Heart right ventricle (tissue), 16 donors: ENCODE data around the gene NOA1. TPM values are rescaled to one million over a fixed set of nuclear protein-coding genes. Genes with fewer than 3 reads are reported as not detected.

ENCODE experiments used
- ATAC-seq, 8 donors: fragments of 200-7000 bp; cut with Tn5 transposase; one replicate each; pipeline ENCODE4 v1.9.1; 2020; ENCODE audit warnings: mild to moderate bottlenecking in 8 of 8, moderate library complexity in 8 of 8, moderate number of reproducible peaks in 1 of 8
- DNase-seq, 2 donors: peaks; one replicate each; pipeline ENCODE4 v3.0.0-alpha.2; 2020
- H3K27ac ChIP-seq, 10 donors: fragments of 200-600 bp; sonication (generic) in 2 of 10; one replicate each; pipeline versions ENCODE4 v1.5.0 to v1.8.0; 2020 to 2022; ENCODE audit warnings: mild to moderate bottlenecking in 3 of 10
- H3K27me3 ChIP-seq, 7 donors: fragments of 200-600 bp; one replicate each; pipeline ENCODE4 v1.8.0; 2021 to 2022; ENCODE audit warnings: mild to moderate bottlenecking in 2 of 7
- H3K36me3 ChIP-seq, 9 donors: fragments of 200-600 bp; sonication (generic) in 1 of 9; one replicate each; pipeline versions ENCODE4 v1.5.0 to v1.8.0; 2020 to 2022; ENCODE audit warnings: mild to moderate bottlenecking in 2 of 9
- H3K4me1 ChIP-seq, 9 donors: fragments of 200-600 bp; sonication (generic) in 1 of 9; one replicate each; pipeline versions ENCODE4 v1.5.0 to v1.8.0; 2020 to 2022; ENCODE audit warnings: mild to moderate bottlenecking in 4 of 9
- H3K4me3 ChIP-seq, 10 donors: fragments of 200-600 bp; sonication (generic) in 2 of 10; one replicate each; pipeline versions ENCODE4 v1.5.0 to v1.8.0; 2020 to 2022; ENCODE audit warnings: mild to moderate bottlenecking in 7 of 10, moderate library complexity in 2 of 10
- H3K9me3 ChIP-seq, 11 donors: fragments of 200-600 bp in 10 of 11; sonication (generic) in 2 of 11; one replicate each; pipeline versions ENCODE4 v1.5.0 to v1.8.0; 2013 to 2022; ENCODE audit warnings: mild to moderate bottlenecking in 2 of 11, control low read depth in 1 of 11, moderate library complexity in 1 of 11
- WGBS, 2 donors: extraction: QIAGEN DNeasy Blood & Tissue Kit; methylation state at CpG; one replicate each; pipeline ENCODE4 v1.1.7; 2013; ENCODE audit warnings: inconsistent platforms in 1 of 2; 5-methylcytosine and 5-hydroxymethylcytosine counted together
- intact Hi-C, 10 donors: fragments of 100-400 bp; cut with DNase I; formaldehyde crosslinking; loops; one replicate each; pipeline versions ENCODE4 v1.11.1 to v1.14.2; 2022
- polyA plus RNA-seq, 2 donors: library from polyadenylated mRNA; stranded (reverse); fragments of 200-250 nt; gene quantifications; one replicate each; pipeline ENCODE4 v1.2.3, GENCODE V29; 2013
- total RNA-seq, 10 donors: library from RNA; stranded (reverse); fragmentation: NEBNext Ultra II Directional in 3 of 10; extraction: Animal tissue kit (Norgen Biotek cat#: 25700) in 3 of 10; gene quantifications; one replicate each; pipeline versions ENCODE4 v1.2.1 to v1.2.4, GENCODE V29; 2021 to 2023
- TF ChIP-seq, protein P1 (sequence below), 9 donors: fragments of 200-600 bp; sonication (generic) in 2 of 9; IDR thresholded peaks; one replicate each; pipeline versions ENCODE4 v1.5.0 to v1.8.0; 2021 to 2022; ENCODE audit warnings: antibody characterized with exemption in 9 of 9, mild to moderate bottlenecking in 5 of 9, moderate library complexity in 1 of 9
- donor health status: Arrhythmogenic right ventricular cardiomyopathy.
- donor health status: ischemic (EF 13 %, LVEDD 7.1; RV severe dilation, severe dysfunction).
- donor health status: healthy with polysubstance abuse.
- donor health status: DM: no; HTN: yes; CAD: no.
- donor health status: DM: no; HTN: no; CAD: no.
- donor health status: ischemic (EF 25% LVEDD 6.9; RV normal size, moderate dysfunction).
- donor health status: ischemic (EF 25% LVEDD 5.7; RV mildly dilated, moderate dysfunction).
- donor health status: healthy.
- donor health status: DM: yes; HTN: yes; CAD: no.
- donor health status: Ischemic cardiomyopathy.
- donor health status: ischemic (EF 35%, LVEDD 5.7; RV mildly dilated, moderate dysfunction).
- donor health status: nonischemic (EF 11% LVEDD 7.7; RV severe dilation, severe dysfunction).
- donor health status: DM: yes; HTN: yes; CAD: no.
- donor health status: PGD.
- donor health status: ischemic (EF 29% LVEDD 5.4; RV normal size, mild dysfunction).
- donor health status: nonischemic (EF 23%, LVEDD 6.1; RV moderate dilation, normal function).

Gene NOA1
- total and polyA plus RNA-seq, 12 donors: 3.6 to 14.7 (median 12.4) TPM

- H3K9me3 ChIP-seq: peaks cover 0 to 4% (median 0%) of the 10 kb centered on the region in 11 donors
- H3K27me3 ChIP-seq: no peaks in the 10 kb centered on the region
- DNase-seq: peak; percentile 94 to 96
- H3K4me1 ChIP-seq: peaks cover 0 to 70% (median 62%) of the 10 kb centered on the region in 9 donors
- 1% methylated on average over 37 of the region's 37 CpGs for whole genome bisulfite sequencing, 2 donors
- ATAC-seq: peak; percentile 77 to 96 (median 91)
- intact Hi-C loops: loop anchor here in 5 of 10 donors (5.0 to 10.0 kb wide), 5 partner anchors 67 to 542 kb away; partner anchors contain the start of genes REST (in 4 of the 5), IGFBP7 (in 2 of the 5), PAICS (in 1 of the 5) and PPAT (in 1 of the 5)
- TF ChIP-seq, protein P1, sequence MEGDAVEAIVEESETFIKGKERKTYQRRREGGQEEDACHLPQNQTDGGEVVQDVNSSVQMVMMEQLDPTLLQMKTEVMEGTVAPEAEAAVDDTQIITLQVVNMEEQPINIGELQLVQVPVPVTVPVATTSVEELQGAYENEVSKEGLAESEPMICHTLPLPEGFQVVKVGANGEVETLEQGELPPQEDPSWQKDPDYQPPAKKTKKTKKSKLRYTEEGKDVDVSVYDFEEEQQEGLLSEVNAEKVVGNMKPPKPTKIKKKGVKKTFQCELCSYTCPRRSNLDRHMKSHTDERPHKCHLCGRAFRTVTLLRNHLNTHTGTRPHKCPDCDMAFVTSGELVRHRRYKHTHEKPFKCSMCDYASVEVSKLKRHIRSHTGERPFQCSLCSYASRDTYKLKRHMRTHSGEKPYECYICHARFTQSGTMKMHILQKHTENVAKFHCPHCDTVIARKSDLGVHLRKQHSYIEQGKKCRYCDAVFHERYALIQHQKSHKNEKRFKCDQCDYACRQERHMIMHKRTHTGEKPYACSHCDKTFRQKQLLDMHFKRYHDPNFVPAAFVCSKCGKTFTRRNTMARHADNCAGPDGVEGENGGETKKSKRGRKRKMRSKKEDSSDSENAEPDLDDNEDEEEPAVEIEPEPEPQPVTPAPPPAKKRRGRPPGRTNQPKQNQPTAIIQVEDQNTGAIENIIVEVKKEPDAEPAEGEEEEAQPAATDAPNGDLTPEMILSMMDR (IDR thresholded peaks at IDR 0.05): no peak
- peak within 1 kb of the TSS; percentile 68 to 94 (median 89) for H3K27ac ChIP-seq
- H3K36me3 ChIP-seq: peaks cover 0 to 29% (median 2%) of the 10 kb centered on the region in 9 donors
- H3K4me3 ChIP-seq: peak within 1 kb of the TSS; percentile 69 to 98 (median 83)
Measured at GRCh38 chr4:56978750-56979303, 1.4 kb upstream of the NOA1 start, which contains the start of gene POLR2B. TSS of gene POLR2B (plus strand) at chr4:56978896. CDS start at chr4:56978986, 90 bp downstream.

GRCh38 chr4:56976837-56977320 lies 527 bp downstream of the NOA1 start:
- Histone ChIP-seq H3K4me3 (peak overlapping the region; percentile 69 to 98 (median 83)), H3K4me1 (peaks cover 0 to 57% (median 47%) of the 10 kb centered on the region in 9 donors), H3K27ac (peak overlapping the region; percentile 68 to 94 (median 89)), H3K36me3 (peaks cover 0 to 45% (median 22%) of the 10 kb centered on the region in 9 donors), H3K9me3 (peaks cover 0 to 20% (median 13%) of the 10 kb centered on the region in 11 donors), H3K27me3 (no peaks in the 10 kb centered on the region)
- TF ChIP-seq, protein P1 (IDR thresholded peaks at IDR 0.05): peak in 3 of 9 donors; percentile 6 to 33 (median 18)
- WGBS, 2 donors: 0 to 1% methylated on average over 46 of the region's 46 CpGs
- intact Hi-C loops: loop anchor here in 5 of 10 donors (5.0 to 10.0 kb wide), 5 partner anchors 65 to 540 kb away; partner anchors contain the start of genes REST (in 4 of the 5), IGFBP7 (in 2 of the 5), PAICS (in 1 of the 5) and PPAT (in 1 of the 5)
- DNase-seq: peak in 1 of 2 donors; percentile 48
- peak; percentile 5 to 65 (median 16) for ATAC-seq

DNA sequence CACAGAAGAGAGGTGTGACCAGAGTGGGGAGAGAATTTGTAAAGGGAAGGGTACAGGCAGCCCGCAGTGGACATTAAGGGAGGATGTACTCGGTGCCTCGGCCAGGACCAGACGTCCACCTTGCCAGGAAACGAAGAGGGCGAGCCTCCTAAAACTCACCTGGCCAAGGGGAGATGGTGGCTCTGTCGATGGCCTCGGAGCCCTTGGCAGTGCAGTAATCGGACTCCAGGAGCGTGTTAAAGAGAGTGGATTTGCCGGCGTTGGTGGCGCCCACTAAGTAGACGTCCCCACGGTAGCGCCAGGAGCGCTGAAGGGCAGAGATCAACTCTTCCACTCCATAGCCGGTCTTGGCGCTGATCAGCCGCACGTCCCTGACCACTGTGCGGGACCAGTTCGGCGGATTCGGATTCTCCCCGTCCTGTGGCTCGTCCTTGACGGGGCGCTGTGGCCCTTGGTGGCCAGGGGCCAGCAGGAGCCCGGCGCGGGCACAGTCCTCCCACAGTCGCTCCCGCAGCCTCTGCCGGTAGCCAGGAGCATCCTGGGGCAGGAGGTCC lies 1.0 kb downstream of the NOA1 start:
- peak overlapping the region in 7 of 10 donors; percentile 79 to 94 (median 89) for H3K27ac ChIP-seq
- peaks cover 0 to 52% (median 42%) of the 10 kb centered on the region in 9 donors for H3K4me1 ChIP-seq
- no peaks in the 10 kb centered on the region for H3K27me3 ChIP-seq
- ATAC-seq (peak in 3 of 8 donors; percentile 0 to 12 (median 3)), DNase-seq (no peak)
- peak overlapping the region; percentile 69 to 98 (median 83) for H3K4me3 ChIP-seq
- WGBS, 2 donors: 1 to 2% methylated on average over 35 of the region's 35 CpGs
- H3K36me3 ChIP-seq: peaks cover 0 to 49% (median 27%) of the 10 kb centered on the region in 9 donors
- TF ChIP-seq, protein P1 (IDR thresholded peaks at IDR 0.05): no peak
- intact Hi-C loops: loop anchor here in 5 of 10 donors (5.0 to 10.0 kb wide), 5 partner anchors 64 to 539 kb away; partner anchors contain the start of genes REST (in 4 of the 5), IGFBP7 (in 2 of the 5), PAICS (in 1 of the 5) and PPAT (in 1 of the 5)
- peaks cover 0 to 20% (median 13%) of the 10 kb centered on the region in 11 donors for H3K9me3 ChIP-seq

DNA sequence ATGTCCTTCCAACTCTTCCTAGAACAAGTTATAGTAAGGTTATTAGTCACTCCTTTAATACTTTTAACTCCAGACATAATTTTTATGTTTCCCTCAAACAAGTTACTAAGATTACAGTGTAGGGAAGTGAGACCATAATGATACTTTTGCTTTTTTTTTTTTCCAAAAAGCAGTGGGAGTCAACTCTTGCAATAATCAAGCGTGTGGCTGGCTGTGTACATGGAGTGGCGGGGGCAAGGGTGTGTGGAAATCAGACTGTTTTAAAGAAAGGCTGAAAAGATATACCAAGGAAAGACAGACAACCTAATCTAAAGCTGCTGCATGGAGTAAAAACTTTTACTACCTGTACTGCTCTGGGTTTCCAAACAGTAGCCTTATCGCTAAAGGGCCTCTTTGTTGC lies 4.1 kb downstream of the NOA1 start:
- H3K27ac ChIP-seq: no peak overlapping the region
- WGBS, 2 donors: 98% methylated on average over 3 of the region's 3 CpGs
- H3K27me3 ChIP-seq: no peaks in the 10 kb centered on the region
- ATAC-seq (no peak), DNase-seq (no peak)
- intact Hi-C loops: loop anchor here in 1 of 10 donors (10.0 kb wide), 1 partner anchor 509 kb away; the partner anchor contains the start of gene SRP72
- TF ChIP-seq, protein P1 (IDR thresholded peaks at IDR 0.05): no peak
- H3K9me3 ChIP-seq: peaks cover 0 to 20% (median 13%) of the 10 kb centered on the region in 11 donors
- H3K36me3 ChIP-seq: peaks cover 0 to 67% (median 44%) of the 10 kb centered on the region in 9 donors
- H3K4me1 ChIP-seq: peaks cover 0 to 30% (median 21%) of the 10 kb centered on the region in 9 donors
- no peak overlapping the region for H3K4me3 ChIP-seq
